Nephron (organoid): ENCODE measurements around the gene BMPR2.

Experiments
- H3K27ac Mint-ChIP-seq, 3 experiments: 2 replicates each; pipeline ENCODE4 v1.8.0; 2020; ENCODE audit warnings: mixed read lengths in 3 of 3, mild to moderate bottlenecking in 2 of 3, moderate library complexity in 1 of 3
- H3K27me3 Mint-ChIP-seq: 2 replicates; pipeline ENCODE4 v1.8.0; 2021; ENCODE audit warnings: low read depth, mild to moderate bottlenecking, moderate library complexity, mixed read lengths
- H3K36me3 Mint-ChIP-seq: 2 replicates; pipeline ENCODE4 v1.8.0; 2020; ENCODE audit warnings: low read depth, mixed read lengths
- H3K4me1 Mint-ChIP-seq: 2 replicates; pipeline ENCODE4 v1.8.0; 2020; ENCODE audit warnings: mixed read lengths
- H3K4me3 Mint-ChIP-seq, 3 experiments: 2 replicates each; pipeline ENCODE4 v1.8.0; 2020; ENCODE audit warnings: mild to moderate bottlenecking in 3 of 3, mixed read lengths in 3 of 3, moderate library complexity in 2 of 3
- H3K9me3 Mint-ChIP-seq: 2 replicates; pipeline ENCODE4 v1.8.0; 2020; ENCODE audit warnings: mixed read lengths
- TF ChIP-seq, protein P1 (sequence below), 3 experiments: fragments of 200-600 bp; sonication (generic); IDR thresholded peaks; one replicate each; pipeline ENCODE4 v1.5.0; 2021; ENCODE audit warnings: antibody characterized with exemption in 3 of 3; ENCODE audit not compliant: unreplicated experiment in 3 of 3

BMPR2 gene

DNA sequence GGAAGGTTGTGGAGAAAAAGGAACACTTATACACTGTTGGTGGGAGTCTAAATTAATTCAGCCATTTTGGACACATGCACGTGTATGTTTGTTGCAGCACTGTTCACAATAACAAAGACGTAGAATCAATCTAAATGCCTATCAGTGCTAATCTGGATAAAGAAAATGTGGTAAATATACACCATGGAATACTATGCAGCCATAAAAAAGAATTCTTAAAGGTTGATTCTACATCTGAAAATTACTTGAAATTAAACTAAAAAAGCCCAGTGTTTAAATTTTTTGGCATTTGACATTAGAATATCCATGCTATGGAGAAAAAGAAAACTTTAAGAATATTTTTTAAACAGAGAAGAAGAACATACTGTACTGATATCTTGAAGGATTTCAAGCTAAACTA, 84.0 kb downstream of the BMPR2 start:
- Mint-ChIP-seq H3K36me3 (peaks cover 32% of the 10 kb centered on the region), H3K4me1 (peaks cover 7% of the 10 kb centered on the region), H3K27me3 (no peaks in the 10 kb centered on the region), H3K4me3 (no peak overlapping the region), H3K9me3 (no peaks in the 10 kb centered on the region), H3K27ac (no peak overlapping the region)
- TF ChIP-seq, protein P1, sequence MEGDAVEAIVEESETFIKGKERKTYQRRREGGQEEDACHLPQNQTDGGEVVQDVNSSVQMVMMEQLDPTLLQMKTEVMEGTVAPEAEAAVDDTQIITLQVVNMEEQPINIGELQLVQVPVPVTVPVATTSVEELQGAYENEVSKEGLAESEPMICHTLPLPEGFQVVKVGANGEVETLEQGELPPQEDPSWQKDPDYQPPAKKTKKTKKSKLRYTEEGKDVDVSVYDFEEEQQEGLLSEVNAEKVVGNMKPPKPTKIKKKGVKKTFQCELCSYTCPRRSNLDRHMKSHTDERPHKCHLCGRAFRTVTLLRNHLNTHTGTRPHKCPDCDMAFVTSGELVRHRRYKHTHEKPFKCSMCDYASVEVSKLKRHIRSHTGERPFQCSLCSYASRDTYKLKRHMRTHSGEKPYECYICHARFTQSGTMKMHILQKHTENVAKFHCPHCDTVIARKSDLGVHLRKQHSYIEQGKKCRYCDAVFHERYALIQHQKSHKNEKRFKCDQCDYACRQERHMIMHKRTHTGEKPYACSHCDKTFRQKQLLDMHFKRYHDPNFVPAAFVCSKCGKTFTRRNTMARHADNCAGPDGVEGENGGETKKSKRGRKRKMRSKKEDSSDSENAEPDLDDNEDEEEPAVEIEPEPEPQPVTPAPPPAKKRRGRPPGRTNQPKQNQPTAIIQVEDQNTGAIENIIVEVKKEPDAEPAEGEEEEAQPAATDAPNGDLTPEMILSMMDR (IDR thresholded peaks at IDR 0.05; ENCODE audit: unreplicated experiment in 3 of 3) = no peak

DNA sequence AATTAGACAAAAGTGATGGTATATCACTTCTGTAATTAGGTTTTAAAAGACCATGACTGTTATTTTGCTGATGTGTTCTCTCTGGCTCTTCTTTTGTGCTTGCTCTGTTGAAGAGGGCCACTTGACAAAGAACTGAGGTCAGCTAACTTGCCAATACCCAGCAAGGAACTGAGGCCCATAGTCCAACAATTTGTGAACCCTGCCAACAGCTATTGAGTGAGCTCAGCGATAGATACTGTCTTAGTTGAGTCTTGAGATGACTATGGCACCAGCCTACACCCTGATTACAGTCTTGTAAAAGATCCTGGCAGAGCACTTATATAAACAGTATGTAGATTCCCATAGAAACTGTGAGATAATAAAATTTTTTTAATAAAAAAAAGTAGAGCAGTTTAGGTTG, 103.0 kb downstream of the BMPR2 start:
- TF ChIP-seq, protein P1 (IDR thresholded peaks at IDR 0.05; ENCODE audit: unreplicated experiment in 3 of 3) = no peak
- Mint-ChIP-seq H3K4me1 (no peaks in the 10 kb centered on the region), H3K27me3 (no peaks in the 10 kb centered on the region), H3K27ac (no peak overlapping the region), H3K4me3 (no peak overlapping the region), H3K36me3 (peaks cover 60% of the 10 kb centered on the region), H3K9me3 (peaks cover 5% of the 10 kb centered on the region)

DNA sequence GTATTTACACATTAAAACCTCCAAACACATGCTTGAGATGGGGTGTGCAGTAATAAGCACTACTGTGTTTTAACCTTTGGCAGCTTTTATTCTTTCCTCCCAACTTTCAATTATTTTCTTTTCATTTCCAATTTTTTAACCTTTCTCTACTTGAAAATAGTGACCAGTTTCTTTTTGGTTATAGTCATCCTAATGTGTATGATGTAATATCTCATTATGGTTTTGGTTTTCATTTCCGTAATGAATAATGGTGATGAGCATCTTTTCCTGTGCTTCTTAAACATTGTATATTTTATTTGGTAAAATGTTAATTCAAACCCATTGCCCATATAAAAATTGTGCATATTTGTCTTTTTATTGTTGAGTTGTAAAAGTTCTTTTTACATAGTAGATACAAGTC, 103.5 kb downstream of the BMPR2 start:
- no peak overlapping the region for H3K27ac Mint-ChIP-seq
- no peaks in the 10 kb centered on the region for H3K4me1 Mint-ChIP-seq
- TF ChIP-seq, protein P1 (IDR thresholded peaks at IDR 0.05; ENCODE audit: unreplicated experiment in 3 of 3) = no peak
- H3K9me3 Mint-ChIP-seq = peaks cover 5% of the 10 kb centered on the region
- no peaks in the 10 kb centered on the region for H3K27me3 Mint-ChIP-seq
- H3K4me3 Mint-ChIP-seq = no peak overlapping the region
- peaks cover 60% of the 10 kb centered on the region for H3K36me3 Mint-ChIP-seq

DNA sequence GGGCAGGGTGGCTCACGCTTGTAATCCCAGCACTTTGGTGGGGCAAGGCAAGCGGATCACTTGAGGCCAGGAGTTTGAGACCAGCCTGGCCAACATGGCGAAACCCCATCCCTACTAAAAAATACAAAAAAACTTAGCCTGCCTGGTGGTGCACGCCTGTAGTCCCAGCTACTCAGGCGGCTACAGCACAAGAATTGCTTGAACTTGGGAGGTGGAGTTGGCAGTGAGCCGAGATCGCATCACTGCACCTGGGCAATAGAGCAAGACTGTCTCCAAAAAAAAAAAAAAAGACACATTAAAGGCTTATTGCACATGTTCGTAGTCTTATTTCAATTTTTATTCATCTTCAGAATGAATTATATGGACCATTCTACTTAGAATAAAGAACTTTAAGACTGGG, 110.2 kb downstream of the BMPR2 start:
- H3K4me3 Mint-ChIP-seq = no peak overlapping the region
- no peaks in the 10 kb centered on the region for H3K4me1 Mint-ChIP-seq
- peaks cover 5% of the 10 kb centered on the region for H3K9me3 Mint-ChIP-seq

DNA sequence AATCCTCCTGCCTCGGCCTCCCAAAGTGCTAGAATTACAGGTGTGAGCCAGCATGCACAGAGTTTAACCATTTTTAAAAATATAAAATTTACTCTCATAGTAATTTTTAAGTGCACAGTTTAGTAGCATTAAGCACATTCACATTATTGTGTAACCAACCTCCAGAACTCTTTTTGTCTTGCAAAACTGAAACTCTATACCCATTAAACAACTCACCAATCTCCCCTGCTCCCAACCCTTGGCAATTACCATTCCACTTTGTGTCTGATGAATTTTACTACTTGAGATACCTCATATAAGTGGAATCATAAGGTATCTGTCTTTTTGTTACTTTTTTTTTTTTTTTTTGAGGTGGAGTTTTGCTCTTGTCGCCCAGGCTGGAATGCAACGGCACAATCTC, 112.5 kb downstream of the BMPR2 start:
- peaks cover 2% of the 10 kb centered on the region for H3K4me1 Mint-ChIP-seq
- H3K27ac Mint-ChIP-seq = no peak overlapping the region
- TF ChIP-seq, protein P1 (IDR thresholded peaks at IDR 0.05; ENCODE audit: unreplicated experiment in 3 of 3) = no peak
- H3K27me3 Mint-ChIP-seq = no peaks in the 10 kb centered on the region
- H3K9me3 Mint-ChIP-seq = no peaks in the 10 kb centered on the region
- peaks cover 29% of the 10 kb centered on the region for H3K36me3 Mint-ChIP-seq
- H3K4me3 Mint-ChIP-seq = no peak overlapping the region

More for the DNA sequence above, 110.2 kb downstream of the BMPR2 start:
- TF ChIP-seq, protein P1 (IDR thresholded peaks at IDR 0.05; ENCODE audit: unreplicated experiment in 3 of 3) = no peak
- Mint-ChIP-seq H3K36me3 (peaks cover 45% of the 10 kb centered on the region), H3K27me3 (no peaks in the 10 kb centered on the region), H3K27ac (no peak overlapping the region)

DNA sequence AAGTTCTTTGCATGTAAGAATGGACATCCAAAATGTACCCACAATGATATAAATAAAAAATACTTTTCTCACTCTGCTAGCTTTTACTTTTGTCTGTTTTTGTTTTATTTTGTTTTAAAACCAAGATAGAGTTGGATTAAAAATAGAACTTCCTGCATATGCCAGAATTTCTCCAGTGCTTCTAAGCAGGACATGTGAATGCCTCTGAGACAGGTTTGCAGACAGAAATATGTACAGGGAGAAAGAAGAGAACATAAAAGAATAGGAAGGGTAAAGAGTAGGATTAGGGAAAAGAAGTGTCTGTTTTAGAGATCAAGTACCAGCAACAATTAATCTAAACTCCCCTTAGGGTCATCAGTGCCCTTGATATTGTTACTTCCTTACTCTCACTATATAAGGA, 114.4 kb downstream of the BMPR2 start:
- Mint-ChIP-seq H3K27me3 (peaks cover 3% of the 10 kb centered on the region), H3K4me1 (peaks cover 12% of the 10 kb centered on the region), H3K36me3 (peaks cover 26% of the 10 kb centered on the region), H3K4me3 (no peak overlapping the region), H3K9me3 (no peaks in the 10 kb centered on the region), H3K27ac (peak overlapping the region in 1 of 3 experiments; percentile 21)
- TF ChIP-seq, protein P1 (IDR thresholded peaks at IDR 0.05; ENCODE audit: unreplicated experiment in 3 of 3) = no peak
